Kidney epithelial cell (primary cell): ENCODE results near the gene TNNI3. TPM values are rescaled to one million over a fixed set of nuclear protein-coding genes. Genes with fewer than 3 reads are reported as not detected.

Experiments used
- DNase-seq: peaks from one replicate; pipeline ENCODE4 v3.0.0-alpha.2; 2010; ENCODE audit warnings: low read depth
- H3K27me3 ChIP-seq: 2 replicates; pipeline ENCODE4 v1.6.0; 2011; ENCODE audit warnings: low read length; ENCODE audit not compliant: control insufficient read depth, insufficient read depth
- H3K36me3 ChIP-seq: 2 replicates; pipeline ENCODE4 v1.5.1; 2011; ENCODE audit warnings: low read length; ENCODE audit not compliant: control insufficient read depth, insufficient read depth
- H3K4me3 ChIP-seq: 2 replicates; pipeline ENCODE4 v1.5.1; 2011; ENCODE audit warnings: low read depth, mild to moderate bottlenecking, control low read depth, low read length
- total RNA-seq: library from RNA; depleted of rRNA; stranded (reverse); fragments of >200 nt; gene quantifications from 2 replicates; pipeline ENCODE4 v1.2.3, GENCODE V29; 2015
- TF ChIP-seq, protein P1 (sequence below): IDR thresholded peaks from 2 replicates; pipeline ENCODE4 v1.5.1; 2011; ENCODE audit warnings: mild to moderate bottlenecking, moderate library complexity, low read length, control low read depth, inconsistent platforms; ENCODE audit not compliant: insufficient read depth, poor library complexity, severe bottlenecking

TNNI3 gene
- total RNA-seq, 1 donor from 2014 or later = 4.7 TPM

DNA sequence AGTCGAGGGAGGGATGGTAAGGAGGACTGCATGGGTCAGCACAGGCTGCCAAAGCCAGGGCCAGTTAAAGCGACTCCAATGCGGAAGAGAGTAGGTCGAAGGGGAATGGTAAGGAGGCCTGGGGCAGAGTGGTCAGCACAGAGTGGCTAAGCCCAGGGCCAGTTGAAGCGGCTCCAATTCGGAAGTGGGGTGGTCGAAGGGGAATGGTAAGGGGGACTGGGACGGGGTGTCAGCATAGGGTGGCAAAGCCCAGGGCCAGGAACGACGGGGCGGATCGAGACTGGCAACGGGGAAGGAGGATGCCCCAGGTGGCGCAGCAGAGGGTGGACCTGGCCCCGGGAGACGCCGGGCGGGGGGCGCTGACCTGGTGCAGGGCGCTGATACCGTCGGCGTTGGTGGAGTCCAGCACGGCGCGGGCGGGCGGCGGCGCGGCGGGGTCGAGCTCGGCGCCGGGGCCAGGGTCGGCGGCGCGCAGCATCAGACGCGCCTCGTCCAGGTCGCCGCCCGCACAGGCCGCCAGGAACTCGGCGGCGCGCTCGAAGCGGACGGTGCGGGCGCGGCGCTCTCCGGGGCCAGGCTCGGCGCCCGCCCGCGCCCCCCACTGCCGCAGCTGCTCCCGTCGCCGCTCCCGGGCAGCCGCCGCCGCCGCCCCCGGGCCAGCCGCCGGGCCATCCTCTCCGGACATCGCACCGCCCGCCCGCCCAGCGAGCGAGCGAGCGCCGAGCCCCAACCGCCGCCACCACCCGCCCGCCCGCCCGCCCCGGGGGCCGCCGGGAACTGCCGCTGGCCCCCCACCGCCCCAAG lies 40.5 kb downstream of the TNNI3 start, which contains the start of gene PPP1R12C:
TSS of gene PPP1R12C (minus strand) at position 779 of the 804 bp plus-strand sequence. CDS start at position 685, 94 bp downstream.
- peak within 1 kb of the TSS; percentile 91 for H3K4me3 ChIP-seq
- TF ChIP-seq, protein P1, sequence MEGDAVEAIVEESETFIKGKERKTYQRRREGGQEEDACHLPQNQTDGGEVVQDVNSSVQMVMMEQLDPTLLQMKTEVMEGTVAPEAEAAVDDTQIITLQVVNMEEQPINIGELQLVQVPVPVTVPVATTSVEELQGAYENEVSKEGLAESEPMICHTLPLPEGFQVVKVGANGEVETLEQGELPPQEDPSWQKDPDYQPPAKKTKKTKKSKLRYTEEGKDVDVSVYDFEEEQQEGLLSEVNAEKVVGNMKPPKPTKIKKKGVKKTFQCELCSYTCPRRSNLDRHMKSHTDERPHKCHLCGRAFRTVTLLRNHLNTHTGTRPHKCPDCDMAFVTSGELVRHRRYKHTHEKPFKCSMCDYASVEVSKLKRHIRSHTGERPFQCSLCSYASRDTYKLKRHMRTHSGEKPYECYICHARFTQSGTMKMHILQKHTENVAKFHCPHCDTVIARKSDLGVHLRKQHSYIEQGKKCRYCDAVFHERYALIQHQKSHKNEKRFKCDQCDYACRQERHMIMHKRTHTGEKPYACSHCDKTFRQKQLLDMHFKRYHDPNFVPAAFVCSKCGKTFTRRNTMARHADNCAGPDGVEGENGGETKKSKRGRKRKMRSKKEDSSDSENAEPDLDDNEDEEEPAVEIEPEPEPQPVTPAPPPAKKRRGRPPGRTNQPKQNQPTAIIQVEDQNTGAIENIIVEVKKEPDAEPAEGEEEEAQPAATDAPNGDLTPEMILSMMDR = no peak
- H3K27me3 ChIP-seq = no peaks in the 10 kb centered on the region
- no peaks in the 10 kb centered on the region for H3K36me3 ChIP-seq
- no peak for DNase-seq

DNA sequence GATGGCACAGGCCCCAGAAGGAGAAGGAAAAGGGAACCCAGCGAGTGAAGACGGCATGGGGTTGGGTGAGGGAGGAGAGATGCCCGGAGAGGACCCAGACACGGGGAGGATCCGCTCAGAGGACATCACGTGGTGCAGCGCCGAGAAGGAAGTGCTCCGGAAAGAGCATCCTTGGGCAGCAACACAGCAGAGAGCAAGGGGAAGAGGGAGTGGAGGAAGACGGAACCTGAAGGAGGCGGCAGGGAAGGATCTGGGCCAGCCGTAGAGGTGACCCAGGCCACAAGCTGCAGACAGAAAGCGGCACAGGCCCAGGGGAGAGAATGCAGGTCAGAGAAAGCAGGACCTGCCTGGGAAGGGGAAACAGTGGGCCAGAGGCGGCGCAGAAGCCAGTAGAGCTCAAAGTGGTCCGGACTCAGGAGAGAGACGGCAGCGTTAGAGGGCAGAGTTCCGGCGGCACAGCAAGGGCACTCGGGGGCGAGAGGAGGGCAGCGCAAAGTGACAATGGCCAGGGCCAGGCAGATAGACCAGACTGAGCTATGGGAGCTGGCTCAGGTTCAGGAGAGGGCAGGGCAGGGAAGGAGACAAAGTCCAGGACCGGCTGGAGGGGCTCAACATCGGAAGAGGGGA lies 41.2 kb downstream of the TNNI3 start:
- no peak for DNase-seq
- H3K36me3 ChIP-seq = no peaks in the 10 kb centered on the region
- peak overlapping the region; percentile 91 for H3K4me3 ChIP-seq
- TF ChIP-seq, protein P1 = no peak
- H3K27me3 ChIP-seq = no peaks in the 10 kb centered on the region

DNA sequence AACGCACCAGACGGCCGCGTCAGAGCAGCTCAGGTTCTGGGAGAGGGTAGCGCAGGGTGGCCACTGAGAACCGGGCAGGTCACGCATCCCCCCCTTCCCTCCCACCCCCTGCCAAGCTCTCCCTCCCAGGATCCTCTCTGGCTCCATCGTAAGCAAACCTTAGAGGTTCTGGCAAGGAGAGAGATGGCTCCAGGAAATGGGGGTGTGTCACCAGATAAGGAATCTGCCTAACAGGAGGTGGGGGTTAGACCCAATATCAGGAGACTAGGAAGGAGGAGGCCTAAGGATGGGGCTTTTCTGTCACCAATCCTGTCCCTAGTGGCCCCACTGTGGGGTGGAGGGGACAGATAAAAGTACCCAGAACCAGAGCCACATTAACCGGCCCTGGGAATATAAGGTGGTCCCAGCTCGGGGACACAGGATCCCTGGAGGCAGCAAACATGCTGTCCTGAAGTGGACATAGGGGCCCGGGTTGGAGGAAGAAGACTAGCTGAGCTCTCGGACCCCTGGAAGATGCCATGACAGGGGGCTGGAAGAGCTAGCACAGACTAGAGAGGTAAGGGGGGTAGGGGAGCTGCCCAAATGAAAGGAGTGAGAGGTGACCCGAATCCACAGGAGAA lies 42.0 kb downstream of the TNNI3 start:
- H3K27me3 ChIP-seq = no peaks in the 10 kb centered on the region
- H3K36me3 ChIP-seq = no peaks in the 10 kb centered on the region
- TF ChIP-seq, protein P1 = no peak
- DNase-seq = no peak
- peak overlapping the region; percentile 91 for H3K4me3 ChIP-seq

DNA sequence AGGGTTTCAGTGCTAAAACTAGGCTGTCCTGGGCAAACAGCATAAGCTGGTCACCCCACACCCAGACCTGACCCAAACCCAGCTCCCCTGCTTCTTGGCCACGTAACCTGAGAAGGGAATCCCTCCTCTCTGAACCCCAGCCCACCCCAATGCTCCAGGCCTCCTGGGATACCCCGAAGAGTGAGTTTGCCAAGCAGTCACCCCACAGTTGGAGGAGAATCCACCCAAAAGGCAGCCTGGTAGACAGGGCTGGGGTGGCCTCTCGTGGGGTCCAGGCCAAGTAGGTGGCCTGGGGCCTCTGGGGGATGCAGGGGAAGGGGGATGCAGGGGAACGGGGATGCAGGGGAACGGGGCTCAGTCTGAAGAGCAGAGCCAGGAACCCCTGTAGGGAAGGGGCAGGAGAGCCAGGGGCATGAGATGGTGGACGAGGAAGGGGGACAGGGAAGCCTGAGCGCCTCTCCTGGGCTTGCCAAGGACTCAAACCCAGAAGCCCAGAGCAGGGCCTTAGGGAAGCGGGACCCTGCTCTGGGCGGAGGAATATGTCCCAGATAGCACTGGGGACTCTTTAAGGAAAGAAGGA lies 42.9 kb downstream of the TNNI3 start:
- DNase-seq = no peak
- H3K36me3 ChIP-seq = peaks cover 2% of the 10 kb centered on the region
- H3K4me3 ChIP-seq = no peak overlapping the region
- no peaks in the 10 kb centered on the region for H3K27me3 ChIP-seq
- TF ChIP-seq, protein P1 = no peak

DNA sequence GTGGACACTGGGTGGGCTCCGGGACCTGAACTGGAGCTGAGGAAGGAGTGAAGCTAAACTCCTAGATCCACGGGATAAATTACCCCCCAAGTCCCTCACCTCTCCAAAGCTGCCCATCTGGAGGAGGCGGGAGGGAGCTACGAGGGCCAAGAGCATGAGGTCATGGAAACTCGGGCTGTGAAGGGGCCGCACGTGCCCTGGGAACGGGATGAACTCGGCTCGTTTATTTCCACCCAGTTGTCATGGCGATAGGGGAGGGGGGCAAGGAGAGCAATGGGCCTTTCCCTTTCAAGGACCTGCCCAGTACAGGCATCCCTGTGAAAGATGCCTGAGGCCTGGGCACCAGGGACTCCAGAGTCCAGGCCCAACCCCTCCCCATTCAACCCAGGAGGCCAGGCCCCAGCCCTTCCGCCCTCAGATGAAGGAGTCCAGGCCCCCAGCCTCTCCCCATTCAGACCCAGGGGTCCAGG lies 43.9 kb downstream of the TNNI3 start:
- Histone ChIP-seq H3K4me3 (no peak overlapping the region), H3K27me3 (no peaks in the 10 kb centered on the region), H3K36me3 (peaks cover 2% of the 10 kb centered on the region)
- peak; percentile 91 for DNase-seq
- TF ChIP-seq, protein P1 = no peak
